ENCODE results near the gene CACNA2D4.

CACNA2D4 gene

DNA sequence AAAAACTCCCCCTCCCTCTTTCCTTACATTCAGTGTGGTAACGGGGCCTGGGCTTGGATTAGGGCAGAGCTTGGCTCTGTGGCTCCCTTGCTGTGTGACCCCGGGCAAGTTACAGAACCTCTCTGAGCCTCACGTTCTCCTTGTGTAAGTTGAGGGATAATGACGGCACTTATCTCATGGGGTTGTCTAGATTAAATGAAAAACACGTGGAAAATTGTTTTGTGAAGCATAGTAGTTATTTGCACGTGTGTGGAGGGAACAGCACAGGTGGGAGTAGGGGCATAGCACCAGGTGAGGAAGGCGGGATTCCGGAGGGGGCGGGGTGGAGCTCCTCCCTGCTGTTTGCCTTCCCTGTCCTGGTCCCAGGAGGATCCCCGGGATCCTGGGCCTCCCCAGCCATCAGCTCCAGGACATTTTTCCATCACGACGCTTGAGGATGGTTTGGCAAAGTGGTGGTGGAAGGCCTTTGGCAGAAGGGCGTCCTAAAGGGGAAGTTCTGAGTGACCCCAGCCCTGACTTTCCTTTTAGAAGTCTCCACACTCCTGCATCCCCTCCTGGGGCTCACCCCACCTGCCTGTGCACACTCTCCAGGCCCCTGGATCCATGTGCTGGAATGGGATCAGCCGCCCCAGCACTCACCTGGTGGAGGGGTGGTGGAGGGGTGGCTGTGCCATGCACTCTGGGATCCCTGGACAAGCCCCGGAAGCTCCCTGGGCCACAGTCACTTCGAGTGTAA is 75.4 kb downstream of the CACNA2D4 start:
- no peak for DNase-seq

DNA sequence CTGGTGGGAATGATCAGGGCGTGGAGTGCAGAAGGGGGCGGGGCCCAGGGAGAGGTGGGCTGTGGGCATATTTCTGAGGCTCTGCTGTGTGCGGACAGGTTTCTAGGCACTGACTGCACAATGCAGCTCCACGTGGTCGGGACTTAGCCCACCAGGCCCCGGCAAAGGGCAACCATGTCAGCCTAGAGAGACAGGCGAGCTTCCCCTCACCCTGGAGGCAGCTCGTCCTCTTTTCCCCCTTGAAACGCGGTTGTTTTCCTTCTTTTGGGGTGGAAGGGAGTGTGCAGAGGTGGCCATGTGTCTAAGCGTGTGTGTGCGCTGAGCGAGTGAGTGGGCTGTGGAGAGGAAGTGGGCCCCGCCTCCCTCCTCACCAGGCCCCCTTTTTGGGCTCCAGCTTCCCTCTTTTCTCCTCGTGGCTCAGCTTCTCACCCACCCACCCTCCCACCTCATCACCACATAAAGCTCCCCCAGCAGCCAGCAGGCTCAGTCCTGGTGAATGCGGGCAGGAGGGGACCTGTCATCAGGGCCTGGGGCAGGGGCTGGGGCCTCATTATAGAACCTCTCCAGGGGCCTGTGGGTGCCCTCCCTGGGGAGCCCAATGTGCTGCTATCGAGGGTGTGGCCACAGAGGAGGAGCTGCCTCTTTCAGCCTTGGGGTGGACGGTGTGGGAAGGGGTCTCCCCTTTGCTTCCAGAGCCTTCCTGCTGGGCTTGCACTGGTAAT is 76.1 kb downstream of the CACNA2D4 start:
- DNase-seq, result no peak

DNA sequence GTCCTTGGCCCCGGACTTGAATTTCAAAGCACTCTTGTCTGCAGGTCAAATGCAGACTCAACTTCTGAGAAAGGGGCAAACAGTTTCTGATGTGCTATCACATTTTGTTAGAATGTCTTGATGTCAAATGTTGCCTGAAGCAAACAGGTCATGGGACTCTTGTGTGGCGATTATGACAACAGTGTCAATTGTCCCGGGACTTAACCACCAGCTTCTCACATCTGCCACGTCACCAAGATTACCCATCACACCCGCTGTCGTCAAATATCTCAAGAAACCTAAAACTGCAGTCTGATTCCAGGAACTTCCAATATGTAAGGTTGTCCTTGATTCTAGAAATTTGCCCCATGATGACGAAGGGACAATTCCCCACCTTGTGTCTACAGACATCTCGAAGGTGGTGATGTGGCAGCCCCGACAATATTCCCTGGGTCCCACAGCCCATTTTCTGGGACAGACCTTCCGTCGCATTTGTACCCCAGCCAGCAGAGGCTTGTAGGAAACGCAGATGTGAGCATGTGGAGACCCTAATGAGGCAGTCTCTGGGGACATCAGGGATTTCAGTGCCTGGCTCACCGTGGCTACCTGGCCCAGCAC is 76.8 kb downstream of the CACNA2D4 start:
- DNase-seq, result no peak

DNA sequence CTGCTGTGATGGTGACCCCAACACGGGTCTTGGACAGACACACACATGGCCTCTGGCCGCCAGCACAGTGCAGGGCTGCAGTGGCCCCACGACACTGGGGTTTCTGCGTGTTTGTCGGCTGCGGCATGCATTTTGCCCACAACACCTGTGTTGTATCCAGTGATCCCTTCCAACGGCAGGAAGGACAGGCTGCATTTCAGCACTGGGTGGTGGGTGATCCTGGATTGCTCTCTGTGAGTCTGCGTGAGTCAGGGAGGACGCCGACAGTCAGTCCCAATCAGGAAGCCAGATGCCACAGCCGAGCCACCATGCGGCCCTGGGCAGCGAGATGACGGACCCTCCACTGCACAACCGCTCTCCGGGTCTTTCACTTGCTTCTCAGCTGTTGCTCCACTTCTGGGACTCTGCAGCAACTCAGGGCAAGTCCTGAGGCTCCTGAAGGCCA is 77.4 kb downstream of the CACNA2D4 start:
- DNase-seq, result no peak

DNA sequence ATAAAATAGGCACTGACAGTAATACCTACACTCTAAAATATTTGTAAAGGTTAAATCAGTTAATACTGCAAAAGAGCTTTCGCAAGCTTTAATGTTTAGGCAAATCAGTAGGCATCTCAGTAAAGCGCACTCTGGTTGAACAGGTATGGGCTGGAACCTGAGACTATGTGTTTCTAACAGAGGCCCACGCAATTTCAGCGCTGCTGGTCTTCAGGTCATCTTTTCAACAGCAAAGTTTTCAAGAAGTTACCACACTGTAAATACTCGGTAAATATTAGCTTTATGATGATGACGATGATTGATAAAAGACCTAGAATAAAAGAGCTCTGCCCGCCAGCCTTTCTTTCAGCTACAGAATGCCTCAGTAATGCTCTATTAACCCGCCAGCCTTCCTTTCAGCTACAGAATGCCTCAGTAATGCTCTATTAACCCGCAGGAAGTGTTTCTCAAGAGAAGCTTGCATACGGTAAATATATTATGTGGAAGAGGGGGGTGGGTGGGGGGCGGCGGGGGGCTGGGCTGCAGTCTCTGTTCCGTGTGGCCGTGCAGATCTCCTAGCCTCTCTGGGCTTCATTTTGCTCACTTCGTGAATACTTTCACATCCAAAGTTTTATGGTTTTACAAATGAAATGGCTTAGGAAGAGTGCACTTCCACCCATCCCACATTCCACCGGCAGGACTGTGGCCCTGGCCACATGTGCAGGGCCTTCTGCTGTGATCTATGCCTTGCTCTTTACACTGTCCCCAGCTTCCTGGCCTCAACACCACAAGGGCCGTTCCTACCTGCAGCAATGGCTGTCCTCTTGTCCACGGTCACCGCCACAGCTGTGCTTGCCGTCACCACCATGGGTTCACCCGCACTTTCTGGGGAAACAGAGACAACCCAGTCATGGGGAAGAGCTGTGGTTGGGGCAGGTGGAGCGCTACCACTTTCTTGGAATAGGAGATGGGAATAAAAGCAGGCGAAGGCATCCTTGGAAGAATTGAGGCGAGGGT is 78.2 kb downstream of the CACNA2D4 start:
- no peak for DNase-seq

DNA sequence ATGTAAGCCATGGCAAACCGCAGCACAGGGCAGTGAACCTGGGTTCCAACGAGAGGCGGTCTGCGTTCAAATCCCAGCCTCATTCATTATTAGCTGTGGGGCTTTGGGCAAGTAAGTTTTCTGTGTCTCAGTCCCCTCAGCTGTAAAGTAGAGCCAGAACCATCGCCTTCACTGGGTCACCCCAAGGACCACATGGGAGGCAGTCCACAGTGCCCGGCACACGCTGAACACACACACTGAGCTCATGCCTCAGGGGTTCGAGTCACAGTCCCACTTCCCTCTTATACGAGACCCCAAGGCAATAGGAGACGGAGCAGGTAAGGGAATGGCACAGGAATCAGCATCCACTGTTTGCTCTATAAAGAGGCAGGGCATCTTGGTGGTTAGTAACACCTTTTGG is 79.0 kb downstream of the CACNA2D4 start:
- DNase-seq, result no peak

DNA sequence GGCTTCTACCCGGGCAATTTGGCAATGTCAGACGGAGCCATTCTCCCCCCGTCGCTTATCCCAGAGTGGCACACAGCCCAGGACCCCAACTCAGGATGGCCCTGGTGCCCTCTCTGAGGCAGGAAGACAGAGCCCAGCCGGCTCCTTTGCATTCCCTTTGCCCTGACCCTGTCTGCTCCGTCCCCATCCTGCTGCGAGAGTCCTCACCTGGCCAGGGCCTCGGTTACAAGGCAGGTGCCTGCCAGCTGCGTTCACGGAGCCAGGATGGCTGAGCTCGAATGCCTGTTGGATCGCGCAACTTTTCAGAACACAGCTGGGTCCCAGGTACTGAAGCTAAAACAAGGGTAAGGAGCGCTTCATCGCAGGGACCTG is 79.5 kb downstream of the CACNA2D4 start:
- DNase-seq, result no peak

DNA sequence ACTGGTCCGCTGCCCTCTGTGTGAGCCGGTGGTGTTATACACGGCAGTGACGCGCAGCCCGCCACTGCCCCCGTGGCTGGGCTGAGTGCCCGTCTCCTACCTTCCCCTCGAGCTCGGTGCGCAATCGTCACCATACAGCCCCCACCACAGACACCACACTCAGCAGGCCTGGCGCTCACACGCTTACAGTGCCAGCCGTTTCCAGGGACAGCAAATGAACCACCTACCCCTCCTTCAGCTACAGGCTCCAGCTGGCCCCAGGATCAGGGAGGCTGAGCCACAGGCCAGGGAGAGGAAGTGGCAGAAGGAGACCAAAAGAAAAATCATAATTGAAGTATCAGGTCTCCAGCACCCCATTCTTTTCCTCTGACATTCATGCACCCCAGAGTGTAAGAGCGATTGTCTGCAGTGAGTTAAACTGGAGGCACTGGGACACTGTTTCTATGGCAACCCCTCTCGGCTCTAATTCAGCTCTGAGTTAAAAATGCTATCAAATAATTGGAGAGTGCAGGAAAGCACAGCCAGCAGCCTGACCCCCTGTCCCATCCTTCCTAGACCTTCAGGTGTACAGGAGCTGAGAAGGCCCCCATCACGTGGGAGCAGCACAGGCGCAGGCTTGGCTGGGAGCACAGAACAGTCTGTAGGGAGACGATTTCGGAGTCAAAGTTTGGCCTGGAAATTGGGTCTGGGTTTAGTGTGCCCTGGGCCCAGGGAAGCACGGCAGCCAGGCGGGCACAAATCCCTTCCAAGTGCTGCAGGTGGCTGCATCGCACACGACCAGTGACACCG is 80.1 kb downstream of the CACNA2D4 start:
- DNase-seq, result no peak

DNA sequence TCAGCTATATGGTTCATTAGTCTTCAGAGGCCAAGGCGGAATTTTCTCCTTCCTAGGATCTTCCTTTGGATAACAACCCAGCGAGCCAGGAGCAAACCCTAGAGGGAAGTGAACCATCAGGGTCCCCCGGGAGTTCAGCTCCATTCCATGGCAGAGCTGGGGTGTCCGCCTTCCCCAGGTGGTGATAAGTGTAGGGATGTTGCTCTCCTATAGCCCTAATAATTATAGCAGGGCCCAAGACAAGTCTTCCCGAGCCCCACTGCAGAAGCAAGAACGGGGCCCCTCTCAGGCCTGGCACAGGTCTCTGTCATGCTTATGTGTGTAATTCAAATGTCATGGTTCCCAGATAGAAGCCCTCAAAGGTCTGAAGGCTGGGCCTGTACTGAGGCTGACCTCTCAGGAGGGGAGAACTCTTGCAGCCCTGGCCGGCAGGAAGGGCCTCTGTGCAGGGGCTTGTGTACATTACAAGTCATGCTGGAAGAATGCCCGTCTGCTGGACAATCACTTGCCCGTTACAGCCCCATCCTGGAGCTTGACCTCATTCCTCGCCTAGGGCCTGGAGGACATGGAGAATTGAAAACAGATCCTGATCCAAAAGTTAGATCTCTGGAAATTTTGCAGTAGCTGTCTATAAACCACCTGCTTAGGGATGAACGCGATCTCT is 80.8 kb downstream of the CACNA2D4 start:
- DNase-seq, result no peak

DNA sequence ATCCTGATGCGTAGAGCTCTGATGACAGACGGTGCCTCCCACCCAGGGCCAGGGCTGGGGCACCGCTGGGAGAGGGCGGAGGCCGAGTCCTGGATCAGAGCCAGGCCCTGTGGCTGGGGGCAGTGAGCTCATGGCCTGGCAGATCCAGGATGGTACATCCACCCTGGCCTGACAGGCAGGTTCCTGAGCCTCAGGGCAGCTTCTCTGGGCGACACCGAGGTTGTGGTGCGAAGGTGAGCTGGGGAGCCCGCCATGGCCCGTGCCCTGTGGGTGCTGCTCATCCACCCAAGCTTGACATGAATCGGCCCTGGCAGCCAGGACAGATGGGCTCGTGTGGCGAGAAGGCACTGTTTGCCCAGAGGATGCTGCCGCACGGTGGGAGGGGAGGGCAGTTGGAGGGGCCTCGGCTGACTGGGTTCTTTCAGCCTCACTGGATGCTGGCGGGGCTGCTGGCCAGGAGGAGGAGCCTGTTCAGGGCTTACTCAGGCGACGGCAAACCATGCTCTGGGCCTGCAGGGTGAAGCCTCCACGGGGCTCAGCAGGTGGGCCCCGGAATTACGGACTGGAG is 81.5 kb downstream of the CACNA2D4 start:
- no peak for DNase-seq

DNA sequence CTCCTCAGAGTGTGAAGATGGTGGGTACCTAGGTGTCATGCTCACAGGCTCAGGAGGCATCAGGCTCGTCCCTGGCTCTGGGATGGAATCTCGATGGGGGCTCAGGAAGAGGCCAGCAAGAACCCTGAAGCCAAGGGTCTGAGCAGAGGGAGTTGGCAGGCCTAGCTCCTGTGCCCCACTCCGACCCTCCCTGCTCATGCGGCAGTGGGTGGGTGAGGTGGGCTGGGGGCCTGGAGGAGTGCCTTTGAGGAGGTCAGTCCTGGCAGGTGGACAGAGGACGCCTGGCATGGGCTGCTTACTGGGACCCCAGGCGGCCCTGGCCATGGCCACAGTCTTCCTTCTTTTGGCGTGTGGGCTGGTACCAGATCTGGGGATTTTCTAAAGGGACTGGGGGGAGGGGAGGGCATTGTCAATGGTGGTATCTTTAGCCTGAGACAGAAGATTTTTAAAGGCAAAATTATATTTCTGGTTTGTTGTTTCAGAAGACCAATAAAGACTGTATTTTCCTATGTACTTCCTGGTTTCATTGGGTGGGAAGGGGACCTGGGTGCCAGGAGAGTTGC is 82.1 kb downstream of the CACNA2D4 start:
- DNase-seq, result no peak

DNA sequence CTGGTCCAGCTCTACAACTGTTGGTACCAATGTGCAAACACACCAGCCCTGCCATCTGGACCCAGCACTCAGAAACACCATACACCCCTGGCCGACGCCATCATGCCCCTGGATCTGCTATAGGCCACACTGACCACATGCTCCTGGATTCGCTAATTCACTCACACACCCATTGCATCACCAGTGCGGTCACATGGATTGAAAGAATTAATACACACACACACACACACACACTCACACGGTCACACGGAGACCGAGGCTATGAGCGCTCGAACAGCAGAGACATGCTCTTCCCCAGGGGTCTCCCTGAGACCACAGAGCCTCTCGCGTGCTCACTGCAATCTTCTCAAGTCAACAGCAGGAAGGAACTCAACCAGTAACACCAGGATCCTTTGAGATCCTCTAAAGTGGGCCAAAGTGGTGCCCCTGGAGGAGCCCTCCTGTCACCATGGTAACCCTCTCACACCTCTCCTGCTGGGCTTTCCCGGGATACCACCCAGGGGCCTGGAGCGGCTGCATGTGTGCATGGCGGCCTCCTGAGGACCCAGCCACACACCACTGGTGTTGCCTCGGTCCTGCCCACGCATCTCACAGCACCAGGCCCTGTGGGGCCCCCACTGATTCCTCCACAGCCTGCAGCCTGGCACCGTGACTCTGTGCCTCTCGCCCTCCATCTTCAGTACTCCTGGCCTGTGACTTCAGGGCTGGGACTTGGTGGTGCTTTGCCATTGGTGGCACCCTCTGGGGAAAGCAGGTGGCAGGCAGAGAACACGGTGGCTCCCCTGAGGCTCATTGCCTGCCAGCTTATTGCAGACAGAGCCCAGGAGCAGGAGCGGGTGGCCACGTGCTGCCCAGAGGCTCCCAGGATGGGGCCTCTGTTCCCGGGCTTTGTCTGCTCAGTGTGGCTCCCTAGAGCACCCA is 83.0 kb downstream of the CACNA2D4 start:
- DNase-seq, result no peak

DNA sequence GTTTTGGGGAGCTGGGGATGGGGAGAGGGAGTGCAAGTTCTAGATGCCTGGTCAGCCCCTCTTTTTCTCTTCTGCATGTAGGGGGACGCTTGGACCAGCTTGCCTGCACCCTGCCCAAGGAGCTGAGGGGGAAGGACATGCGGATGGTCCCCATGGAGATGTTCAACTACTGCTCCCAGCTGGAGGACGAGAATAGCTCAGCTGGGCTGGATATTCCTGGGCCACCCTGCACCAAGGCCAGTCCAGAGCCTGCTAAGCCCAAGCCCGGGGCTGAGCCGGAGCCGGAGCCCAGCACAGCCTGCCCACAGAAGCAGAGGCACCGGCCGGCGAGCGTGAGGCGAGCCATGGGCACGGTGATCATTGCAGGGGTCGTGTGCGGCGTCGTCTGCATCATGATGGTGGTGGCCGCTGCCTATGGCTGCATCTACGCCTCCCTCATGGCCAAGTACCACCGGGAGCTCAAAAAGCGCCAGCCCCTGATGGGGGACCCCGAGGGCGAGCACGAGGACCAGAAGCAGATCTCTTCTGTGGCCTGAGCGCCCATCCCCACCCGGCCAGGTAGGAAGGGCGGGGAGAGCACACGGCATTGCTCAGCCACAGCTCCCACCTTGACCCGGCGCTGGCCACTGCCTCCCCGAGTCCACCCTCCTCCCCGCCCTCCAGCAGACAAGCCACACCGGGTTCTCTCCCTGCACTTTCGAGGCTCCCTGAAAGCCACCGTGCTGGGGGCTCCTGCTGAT is 84.1 kb downstream of the CACNA2D4 start:
- DNase-seq, result no peak

DNA sequence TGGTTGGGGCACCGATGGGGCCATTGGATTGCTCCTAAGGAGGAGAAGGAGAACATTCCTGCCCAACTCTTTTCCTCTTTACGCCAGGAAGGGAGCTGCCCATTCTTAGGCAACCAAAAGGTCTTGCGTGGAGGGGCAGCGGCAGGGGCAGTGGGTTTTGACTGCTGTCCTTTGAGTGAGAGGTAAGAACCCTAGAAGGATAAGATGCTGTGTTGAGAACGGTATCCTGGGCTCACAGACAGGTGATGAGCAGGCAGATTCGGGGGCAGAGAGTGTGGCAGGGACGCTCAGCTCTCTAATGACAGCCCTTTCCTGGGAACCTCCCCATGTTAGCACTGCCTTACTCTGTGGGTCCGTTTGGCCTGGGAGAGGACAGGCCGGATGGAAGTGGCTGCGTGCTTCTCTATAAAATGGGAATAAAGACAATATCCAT is 84.8 kb downstream of the CACNA2D4 start:
- DNase-seq, result no peak

DNA sequence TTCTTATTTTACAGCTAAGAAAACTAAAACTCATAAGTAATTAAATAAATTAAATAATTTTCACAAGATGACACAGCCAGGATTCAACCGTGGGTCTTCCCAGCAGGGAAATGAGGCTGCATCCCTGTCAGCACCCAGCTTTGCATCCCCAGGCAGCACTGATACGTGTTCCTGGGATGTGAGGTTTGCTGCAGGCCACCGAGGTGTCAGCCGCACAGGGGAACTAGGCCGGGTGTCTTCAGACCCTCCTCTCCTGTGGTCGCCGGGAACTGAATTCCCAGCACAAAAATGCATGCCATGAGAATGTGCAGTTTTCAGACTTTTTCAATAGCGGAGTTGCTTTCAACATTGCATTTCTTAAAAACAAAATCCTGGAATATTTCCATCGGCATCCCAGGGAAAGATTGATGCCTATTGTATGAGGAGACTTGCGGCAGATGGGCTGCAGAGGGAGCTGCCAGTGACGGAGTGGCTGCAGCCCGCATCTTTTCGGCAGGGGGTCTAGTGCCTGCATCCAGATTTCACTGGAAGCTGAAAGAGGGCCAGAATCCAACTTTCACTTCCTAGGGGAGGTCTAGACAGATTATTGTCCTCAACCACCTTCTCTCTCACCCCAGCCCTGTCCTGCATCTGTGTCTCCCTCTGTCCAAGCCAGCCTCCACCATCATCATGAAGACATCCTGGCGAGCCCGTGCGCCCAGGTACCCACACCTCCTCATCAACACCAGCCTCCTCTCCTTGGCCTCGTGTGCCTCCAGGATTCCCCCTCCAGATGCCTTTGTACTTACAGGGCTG is 85.5 kb downstream of the CACNA2D4 start:
- no peak for DNase-seq

DNA sequence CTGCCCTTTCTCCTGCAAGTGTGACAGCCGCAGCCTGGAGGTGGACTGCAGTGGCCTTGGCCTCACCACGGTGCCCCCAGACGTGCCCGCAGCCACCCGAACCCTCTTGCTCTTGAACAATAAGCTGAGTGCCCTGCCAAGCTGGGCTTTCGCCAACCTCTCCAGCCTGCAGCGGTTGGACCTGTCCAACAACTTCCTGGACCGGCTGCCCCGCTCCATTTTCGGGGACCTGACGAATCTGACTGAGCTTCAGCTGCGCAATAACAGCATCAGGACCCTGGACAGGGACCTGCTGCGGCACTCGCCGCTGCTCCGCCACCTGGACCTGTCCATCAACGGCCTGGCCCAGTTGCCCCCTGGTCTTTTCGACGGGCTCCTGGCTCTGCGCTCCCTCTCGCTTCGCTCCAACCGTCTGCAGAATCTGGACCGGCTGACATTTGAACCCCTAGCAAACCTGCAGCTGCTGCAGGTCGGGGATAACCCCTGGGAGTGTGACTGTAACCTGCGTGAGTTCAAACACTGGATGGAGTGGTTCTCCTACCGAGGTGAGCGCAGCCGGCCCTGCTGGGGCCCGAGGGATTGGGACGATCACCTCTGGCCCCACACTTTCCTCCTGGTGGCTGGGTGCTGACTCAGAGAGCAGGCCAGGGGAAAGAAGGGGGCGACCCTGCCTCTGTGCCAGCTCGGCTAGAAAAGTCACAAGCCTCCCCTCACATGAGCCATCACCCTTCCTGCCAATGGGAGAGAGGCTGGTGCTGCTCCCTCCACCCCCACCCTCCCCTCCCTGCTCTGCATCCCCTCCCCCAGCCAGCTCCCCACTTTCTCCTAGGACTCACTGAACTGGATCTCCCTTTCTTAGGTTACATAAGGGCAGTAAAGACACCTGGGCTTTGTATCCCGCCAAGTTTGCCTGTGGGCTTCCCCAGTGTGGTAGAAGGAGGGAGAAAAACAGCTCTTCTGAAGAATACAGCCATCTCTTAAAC is 87.2 kb downstream of the CACNA2D4 start:
- no peak for DNase-seq

DNA sequence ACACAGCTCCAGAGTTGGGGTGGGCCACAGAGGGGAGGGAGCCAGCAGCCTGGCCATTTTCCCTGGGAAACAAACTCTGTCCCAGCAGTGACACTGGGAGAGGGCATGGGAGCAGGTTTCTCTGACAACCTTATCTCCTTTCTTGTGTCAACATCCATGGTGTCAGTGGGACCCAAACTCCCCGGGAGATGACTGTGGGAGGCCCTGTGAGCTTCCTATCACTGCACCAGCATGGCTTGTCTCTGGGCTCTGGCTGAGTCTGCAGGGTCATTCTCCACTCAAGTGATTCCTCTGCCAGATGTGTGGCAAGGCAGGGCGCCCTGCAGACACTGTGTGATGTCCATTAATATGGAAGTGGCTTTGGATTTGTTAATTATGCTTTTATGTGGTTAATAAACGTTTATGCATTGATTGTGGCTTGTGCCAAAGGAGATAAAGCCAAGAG is 88.0 kb downstream of the CACNA2D4 start:
- no peak for DNase-seq
